Peyer's patch (tissue), 4 donors: ENCODE results near the gene BEST4. TPM values are rescaled to one million over a fixed set of nuclear protein-coding genes. Genes with fewer than 3 reads are reported as not detected.
A peak's percentile ranks its signal among the peaks of the same experiment; 100 is the strongest.

Experiments
- DNase-seq, 3 donors: peaks; one replicate each; pipeline ENCODE4 v3.0.0-alpha.2; 2017 to 2019
- H3K27ac ChIP-seq, 4 donors: fragments of 200-600 bp; sonication (generic); one replicate each; pipeline ENCODE4 v1.5.1; 2016 to 2019
- H3K27me3 ChIP-seq, 2 donors: fragments of 200-600 bp; sonication (generic); one replicate each; pipeline ENCODE4 v1.5.1; 2019
- H3K36me3 ChIP-seq, 3 donors: fragments of 200-600 bp; sonication (generic); one replicate each; pipeline ENCODE4 v1.5.1; 2016 to 2019
- H3K4me1 ChIP-seq, 4 donors: fragments of 200-600 bp; sonication (generic); one replicate each; pipeline ENCODE4 v1.5.1; 2016 to 2019
- H3K4me3 ChIP-seq, 4 donors: fragments of 200-600 bp; sonication (generic); 1 replicate in 3 of 4; 2 replicates in 1 of 4; pipeline ENCODE4 v1.5.1; 2016 to 2019; ENCODE audit warnings: mild to moderate bottlenecking in 1 of 4
- H3K9me3 ChIP-seq, 4 donors: fragments of 200-600 bp; sonication (generic); one replicate each; pipeline ENCODE4 v1.5.1; 2016 to 2019; ENCODE audit warnings: mild to moderate bottlenecking in 1 of 4
- POLR2A ChIP-seq, 2 donors: fragments of 450-650 bp; IDR thresholded peaks; one replicate each; pipeline ENCODE4 v1.5.1; 2017; ENCODE audit warnings: antibody characterized with exemption in 2 of 2, mild to moderate bottlenecking in 2 of 2, moderate library complexity in 2 of 2
- total RNA-seq, 4 donors: library from RNA; depleted of rRNA; stranded (reverse); fragments of >200 nt; gene quantifications; one replicate each; pipeline ENCODE4 v1.1.0, GENCODE V29; 2016
- TF ChIP-seq, protein P1 (sequence below), 6 experiments: fragments of 450-650 bp in 4 of 6; fragments of 200-600 bp in 2 of 6; sonication (generic) in 1 of 6; IDR thresholded peaks; one replicate each; pipeline ENCODE4 v1.5.1; 2017 to 2019; ENCODE audit warnings: antibody characterized with exemption in 6 of 6, mild to moderate bottlenecking in 3 of 6, moderate library complexity in 1 of 6

The BEST4 gene
- total RNA-seq, 4 donors from 2014 or later: 5.0 to 59.8 (median 28.6) TPM

DNA sequence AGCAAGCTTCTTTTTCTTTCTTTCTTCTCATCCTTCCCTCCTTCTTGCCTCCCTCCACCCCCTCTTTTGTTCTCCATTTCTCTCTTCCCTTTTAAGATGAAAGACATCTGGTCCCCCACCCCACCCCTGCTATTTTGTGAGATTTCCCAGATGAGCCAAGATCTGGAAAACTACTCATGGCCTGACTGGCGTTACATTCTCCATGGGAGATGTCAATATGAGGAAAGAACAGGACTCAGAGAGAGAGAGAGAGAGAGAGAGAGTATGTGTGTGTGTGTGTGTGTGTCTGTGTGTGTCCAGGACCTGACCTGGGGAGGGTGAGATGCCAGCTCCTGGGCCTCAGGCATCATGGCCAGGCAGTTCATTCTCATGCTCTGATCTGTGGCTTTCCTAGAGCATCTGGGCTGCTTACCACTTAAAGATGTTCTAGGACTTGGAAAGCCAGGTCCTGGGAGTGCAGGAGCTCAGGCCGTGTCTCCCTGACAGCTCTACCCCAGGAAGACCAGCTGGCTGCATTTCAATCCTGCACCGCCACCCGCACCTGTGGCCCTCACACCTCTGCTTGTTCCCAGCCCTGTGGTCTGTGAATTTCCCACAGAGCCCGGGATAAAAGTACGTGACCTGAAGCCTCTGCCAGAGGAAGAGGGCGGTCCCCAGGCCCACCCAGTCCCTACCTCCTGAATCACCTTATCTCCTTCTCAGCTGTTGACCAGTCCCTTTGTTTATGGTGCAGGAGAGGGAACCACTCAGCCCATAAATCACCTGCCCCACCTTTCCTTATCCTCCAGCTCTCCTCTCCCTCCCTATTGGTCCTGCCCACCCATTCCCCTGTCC, 3.2 kb upstream of the BEST4 start:
- H3K4me3 ChIP-seq: no peak overlapping the region
- peaks cover 0 to 3% (median 2%) of the 10 kb centered on the region in 4 donors for H3K4me1 ChIP-seq
- no peaks in the 10 kb centered on the region for H3K9me3 ChIP-seq
- no peak overlapping the region for H3K27ac ChIP-seq
- no peaks in the 10 kb centered on the region for H3K27me3 ChIP-seq
- no peak for DNase-seq
- no peak for TF ChIP-seq POLR2A (IDR thresholded peaks at IDR 0.05)
- TF ChIP-seq, protein P1, sequence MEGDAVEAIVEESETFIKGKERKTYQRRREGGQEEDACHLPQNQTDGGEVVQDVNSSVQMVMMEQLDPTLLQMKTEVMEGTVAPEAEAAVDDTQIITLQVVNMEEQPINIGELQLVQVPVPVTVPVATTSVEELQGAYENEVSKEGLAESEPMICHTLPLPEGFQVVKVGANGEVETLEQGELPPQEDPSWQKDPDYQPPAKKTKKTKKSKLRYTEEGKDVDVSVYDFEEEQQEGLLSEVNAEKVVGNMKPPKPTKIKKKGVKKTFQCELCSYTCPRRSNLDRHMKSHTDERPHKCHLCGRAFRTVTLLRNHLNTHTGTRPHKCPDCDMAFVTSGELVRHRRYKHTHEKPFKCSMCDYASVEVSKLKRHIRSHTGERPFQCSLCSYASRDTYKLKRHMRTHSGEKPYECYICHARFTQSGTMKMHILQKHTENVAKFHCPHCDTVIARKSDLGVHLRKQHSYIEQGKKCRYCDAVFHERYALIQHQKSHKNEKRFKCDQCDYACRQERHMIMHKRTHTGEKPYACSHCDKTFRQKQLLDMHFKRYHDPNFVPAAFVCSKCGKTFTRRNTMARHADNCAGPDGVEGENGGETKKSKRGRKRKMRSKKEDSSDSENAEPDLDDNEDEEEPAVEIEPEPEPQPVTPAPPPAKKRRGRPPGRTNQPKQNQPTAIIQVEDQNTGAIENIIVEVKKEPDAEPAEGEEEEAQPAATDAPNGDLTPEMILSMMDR (IDR thresholded peaks at IDR 0.05): no peak
- no peaks in the 10 kb centered on the region for H3K36me3 ChIP-seq

DNA sequence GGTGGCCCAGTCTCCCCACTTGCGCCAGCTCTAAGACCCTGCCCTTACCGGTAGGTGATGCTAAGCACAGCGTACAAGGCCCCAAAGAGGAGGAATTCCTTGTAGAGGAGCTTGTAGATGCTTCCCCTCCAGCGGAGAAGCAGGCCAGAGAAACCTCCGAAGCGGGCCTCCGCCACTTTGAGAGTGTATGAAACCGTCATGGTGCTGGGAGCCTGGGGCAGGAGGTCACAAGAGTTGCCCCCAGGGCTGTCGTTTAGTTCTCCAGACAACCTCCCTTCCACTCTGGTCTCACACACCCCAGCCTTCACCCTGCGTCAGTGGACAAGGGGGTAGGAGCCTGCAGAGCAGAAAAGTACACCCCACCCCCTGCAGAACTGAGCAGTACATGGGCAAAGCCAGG, 464 bp downstream of the BEST4 start:
- no peaks in the 10 kb centered on the region for H3K36me3 ChIP-seq
- no peak overlapping the region for H3K4me3 ChIP-seq
- no peaks in the 10 kb centered on the region for H3K9me3 ChIP-seq
- H3K4me1 ChIP-seq: peaks cover 0 to 31% (median 25%) of the 10 kb centered on the region in 4 donors
- TF ChIP-seq POLR2A (IDR thresholded peaks at IDR 0.05): no peak
- TF ChIP-seq, protein P1 (IDR thresholded peaks at IDR 0.05): no peak
- H3K27ac ChIP-seq: peak overlapping the region in 1 of 4 donors; percentile 25
- no peak for DNase-seq
- no peaks in the 10 kb centered on the region for H3K27me3 ChIP-seq

DNA sequence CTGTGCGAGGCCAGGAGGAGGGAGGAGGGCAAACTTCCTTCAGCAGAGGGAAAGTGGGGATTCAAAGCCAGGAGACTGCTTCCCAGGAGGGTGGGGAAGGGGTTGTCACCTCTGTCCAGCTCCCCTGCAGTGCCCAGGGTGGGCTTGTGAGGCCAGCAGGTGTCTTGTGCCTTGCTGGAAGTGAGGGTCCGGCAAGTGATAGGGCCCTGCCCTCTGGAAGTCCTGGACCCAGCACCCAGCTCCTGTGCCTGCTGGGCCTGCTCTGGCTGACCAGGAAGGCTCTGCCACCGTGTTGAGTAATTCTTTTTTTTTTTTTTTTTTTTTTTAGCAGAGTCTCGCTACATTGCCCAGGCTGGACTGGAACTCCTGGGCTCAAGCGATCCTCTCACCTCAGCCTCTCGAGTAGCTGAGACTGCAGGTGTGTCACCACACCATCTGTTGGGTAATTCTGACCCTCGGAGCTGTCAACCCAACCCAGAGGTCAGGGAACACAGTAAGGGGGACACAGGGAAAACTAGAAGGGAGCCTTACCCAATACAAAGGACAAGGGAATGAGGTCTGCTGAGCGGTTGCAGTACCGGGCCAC, 1.0 kb downstream of the BEST4 start:
- no peak for DNase-seq
- Histone ChIP-seq H3K36me3 (no peaks in the 10 kb centered on the region), H3K4me3 (peak overlapping the region in 1 of 4 donors; percentile 58), H3K27me3 (no peaks in the 10 kb centered on the region), H3K27ac (peak overlapping the region; percentile 15 to 89 (median 52)), H3K9me3 (no peaks in the 10 kb centered on the region), H3K4me1 (peaks cover 0 to 31% (median 25%) of the 10 kb centered on the region in 4 donors)
- TF ChIP-seq, protein P1 (IDR thresholded peaks at IDR 0.05): no peak

DNA sequence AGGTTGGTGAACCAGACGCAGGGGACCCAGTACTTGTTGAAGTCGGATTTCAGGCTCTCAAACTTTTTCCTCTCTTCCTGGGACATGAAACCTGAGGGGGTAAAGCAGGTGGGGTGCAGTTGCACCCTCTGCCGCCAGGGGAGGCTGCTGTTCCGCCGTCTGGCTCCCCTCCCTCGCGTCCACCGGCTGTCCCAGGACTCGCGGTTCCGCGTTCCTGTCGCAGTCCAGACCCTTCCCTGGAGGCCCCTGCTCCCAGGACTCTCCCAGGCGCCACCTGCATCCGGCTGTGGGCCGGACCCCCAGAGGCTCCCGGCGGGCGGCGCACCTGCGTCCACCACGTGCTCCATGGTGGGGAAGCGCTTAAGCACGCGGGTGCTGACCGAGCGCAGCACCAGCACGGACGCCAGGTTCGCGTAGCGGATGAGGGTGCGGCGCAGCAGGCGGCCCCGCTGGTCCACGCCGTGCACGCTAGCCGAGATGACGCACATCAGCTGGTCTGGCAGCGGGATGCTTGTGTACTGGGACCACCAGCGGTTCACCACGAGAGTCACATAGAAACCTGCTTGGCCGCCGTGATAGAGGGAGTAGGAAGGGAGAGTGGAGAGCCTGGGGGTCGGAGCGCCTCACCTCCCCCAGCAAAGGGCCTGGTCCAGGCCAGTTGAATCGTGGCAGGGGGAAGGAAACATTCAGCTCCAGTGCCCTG, 1.7 kb downstream of the BEST4 start:
- Histone ChIP-seq H3K4me3 (peak overlapping the region; percentile 36 to 61 (median 56)), H3K36me3 (peaks cover 0 to 2% (median 0%) of the 10 kb centered on the region in 3 donors), H3K4me1 (peaks cover 0 to 31% (median 25%) of the 10 kb centered on the region in 4 donors), H3K9me3 (no peaks in the 10 kb centered on the region), H3K27me3 (no peaks in the 10 kb centered on the region), H3K27ac (peak overlapping the region; percentile 15 to 89 (median 52))
- TF ChIP-seq, protein P1 (IDR thresholded peaks at IDR 0.05): peak; percentile 97 to 99 (median 99)
- no peak for TF ChIP-seq POLR2A (IDR thresholded peaks at IDR 0.05)
- DNase-seq: peak; percentile 73 to 90 (median 86)

DNA sequence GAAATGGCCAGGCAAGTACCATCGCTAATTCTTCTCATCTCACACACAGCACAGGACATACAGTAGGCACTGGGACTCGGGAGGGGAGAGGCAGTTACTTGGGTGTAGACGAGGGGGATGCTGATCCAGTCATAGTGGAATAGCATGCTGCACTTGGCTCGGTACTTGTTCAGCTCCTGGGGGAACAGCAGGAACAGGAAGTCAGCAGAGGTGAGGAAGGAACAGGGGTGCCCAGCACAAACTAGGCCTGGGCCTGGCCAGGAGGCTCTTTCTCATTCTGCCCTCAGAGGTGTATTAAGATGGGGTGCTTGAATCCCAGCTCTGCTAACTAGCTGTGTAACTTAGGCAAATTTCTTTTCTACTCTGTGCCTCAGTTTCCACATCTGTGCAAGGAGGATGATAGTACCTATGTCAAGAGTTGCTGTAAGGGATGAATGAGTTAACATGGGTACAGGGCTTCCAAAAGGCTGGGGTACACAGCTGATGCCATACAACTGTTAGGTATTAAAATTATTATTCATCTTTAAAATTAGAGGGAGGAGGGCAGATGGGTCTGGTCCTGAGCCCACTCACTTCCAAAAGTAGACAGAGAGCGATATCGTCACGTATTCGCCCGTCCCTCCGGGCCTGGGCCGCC, 2.4 kb downstream of the BEST4 start:
- Histone ChIP-seq H3K27me3 (no peaks in the 10 kb centered on the region), H3K4me1 (peaks cover 0 to 31% (median 25%) of the 10 kb centered on the region in 4 donors), H3K4me3 (peak overlapping the region; percentile 36 to 61 (median 56)), H3K36me3 (peaks cover 0 to 9% (median 0%) of the 10 kb centered on the region in 3 donors), H3K9me3 (no peaks in the 10 kb centered on the region), H3K27ac (peak overlapping the region in 3 of 4 donors; percentile 15 to 89 (median 52))
- no peak for DNase-seq
- no peak for TF ChIP-seq POLR2A (IDR thresholded peaks at IDR 0.05)
- TF ChIP-seq, protein P1 (IDR thresholded peaks at IDR 0.05): no peak
